Stomach (tissue), 9 donors: ENCODE results near the gene FNDC11. TPM values are rescaled to one million over a fixed set of nuclear protein-coding genes. Genes with fewer than 3 reads are reported as not detected.

Experiments used
- DNase-seq, 2 donors: peaks; one replicate each; pipeline versions ENCODE4 v3.0.0 to v3.0.0-alpha.2; 2013 to 2019
- H3K27ac ChIP-seq, 5 donors: fragments of 200-600 bp in 4 of 5; sonication (generic) in 4 of 5; one replicate each; pipeline ENCODE4 v1.5.1; 2013 to 2019; ENCODE audit warnings: mild to moderate bottlenecking in 1 of 5, moderate library complexity in 1 of 5
- H3K27me3 ChIP-seq, 3 donors: fragments of 200-600 bp; sonication (generic); one replicate each; pipeline ENCODE4 v1.5.1; 2017 to 2019; ENCODE audit warnings: mixed run types in 1 of 3
- H3K36me3 ChIP-seq, 4 donors: fragments of 200-600 bp; sonication (generic); 1 replicate in 3 of 4; 2 replicates in 1 of 4; pipeline ENCODE4 v1.5.1; 2016 to 2019
- H3K4me1 ChIP-seq, 4 donors: fragments of 200-600 bp; sonication (generic); one replicate each; pipeline ENCODE4 v1.5.1; 2016 to 2019
- H3K4me3 ChIP-seq, 4 donors: fragments of 200-600 bp; sonication (generic) in 3 of 4; one replicate each; pipeline ENCODE4 v1.5.1; 2016 to 2019; ENCODE audit warnings: mild to moderate bottlenecking in 1 of 4
- H3K9me3 ChIP-seq, 4 donors: fragments of 200-600 bp; sonication (generic); one replicate each; pipeline ENCODE4 v1.5.1; 2016 to 2019
- CTCF ChIP-seq, 7 experiments: fragments of 450-650 bp in 4 of 7; fragments of 200-600 bp in 3 of 7; sonication (generic) in 3 of 7; IDR thresholded peaks; one replicate each; pipeline ENCODE4 v1.5.1; 2016 to 2019; ENCODE audit warnings: antibody characterized with exemption in 7 of 7, control low read depth in 2 of 7, mild to moderate bottlenecking in 1 of 7
- EP300 ChIP-seq: sonication (generic); formaldehyde crosslinking; IDR thresholded peaks from one replicate; pipeline ENCODE4 v1.6.1; 2017; ENCODE audit warnings: antibody characterized with exemption
- POLR2A ChIP-seq, 4 donors: fragments of 450-650 bp; IDR thresholded peaks; one replicate each; pipeline ENCODE4 v1.6.1; 2016; ENCODE audit warnings: antibody characterized with exemption in 4 of 4, control low read depth in 2 of 4, mild to moderate bottlenecking in 1 of 4, moderate library complexity in 1 of 4
- POLR2AphosphoS5 ChIP-seq, 3 donors: sonication (generic); formaldehyde crosslinking; IDR thresholded peaks; one replicate each; pipeline ENCODE4 v1.6.1; 2016; ENCODE audit warnings: antibody characterized with exemption in 3 of 3
- WGBS, 5 donors: extraction: QIAGEN DNeasy Blood & Tissue Kit in 3 of 5; methylation state at CpG; one replicate each; pipeline versions ENCODE4 v1.1.5 to v1.1.7; 2013 to 2018; 5-methylcytosine and 5-hydroxymethylcytosine counted together
- intact Hi-C: fragments of 100-400 bp; cut with DNase I; formaldehyde crosslinking; loops from one replicate; pipeline ENCODE4 v1.15.1; 2023; ENCODE audit warnings: low total_unique reads
- polyA plus RNA-seq, 3 donors: library from polyadenylated mRNA; stranded (reverse); fragments of 200-250 nt; gene quantifications; one replicate each; pipeline ENCODE4 v1.2.3, GENCODE V29; 2013
- total RNA-seq, 5 donors: library from RNA; depleted of rRNA; stranded (reverse); fragments of >200 nt; gene quantifications; one replicate each; pipeline versions ENCODE4 v1.1.0 to v1.2.3, GENCODE V29; 2014 to 2016
- donor health status: healthy with polysubstance abuse.
- donor health status: Bipolar disorder and iron deficiency.
- donor health status: healthy.

FNDC11 gene
- total and polyA plus RNA-seq, 8 donors, result 0.25 to 3.1 (median 0.55) TPM; not detected in 3

GRCh38 chr20:63537525-63538203, 16.3 kb upstream of the FNDC11 start:
- peak overlapping the region; percentile 88 to 96 (median 90) for H3K27ac ChIP-seq
- peak overlapping the region; percentile 28 to 50 (median 32) for H3K4me3 ChIP-seq
- peak; percentile 96 to 97 for DNase-seq
- H3K36me3 ChIP-seq, result no peaks in the 10 kb centered on the region
- WGBS, 5 donors, result 0 to 31% (median 6%) methylated on average over 8 to 34 of the region's 34 CpGs
- H3K9me3 ChIP-seq, result no peaks in the 10 kb centered on the region
- H3K4me1 ChIP-seq, result peaks cover 38 to 87% (median 61%) of the 10 kb centered on the region in 4 donors
- peaks cover 0 to 57% (median 11%) of the 10 kb centered on the region in 3 donors for H3K27me3 ChIP-seq
- intact Hi-C loops, result loop anchor here (5.0 kb wide), 1 partner anchor 435 kb away; no protein-coding TSS in a partner anchor
- TF ChIP-seq CTCF (IDR thresholded peaks at IDR 0.05) (peak in 6 of 7 experiments; percentile 80 to 98 (median 94)), POLR2A (IDR thresholded peaks at IDR 0.05) (peak in 2 of 4 donors; percentile 52 to 64), POLR2AphosphoS5 (IDR thresholded peaks at IDR 0.05) (peak; percentile 7 to 93 (median 91)), EP300 (no peak)

- TF ChIP-seq EP300, result no peak
- TF ChIP-seq POLR2A (IDR thresholded peaks at IDR 0.05), result no peak
- TF ChIP-seq CTCF (IDR thresholded peaks at IDR 0.05), result peak in 1 of 7 experiments; percentile 49
- TF ChIP-seq POLR2AphosphoS5 (IDR thresholded peaks at IDR 0.05), result peak in 2 of 3 donors; percentile 80 to 84
- intact Hi-C loops, result loop anchor here (5.0 kb wide), 1 partner anchor 434 kb away; no protein-coding TSS in a partner anchor
- peak overlapping the region; percentile 88 to 96 (median 90) for H3K27ac ChIP-seq
Observed at GRCh38 chr20:63538204-63539091, 15.5 kb upstream of the FNDC11 start.

GRCh38 chr20:63539092-63539430, 14.9 kb upstream of the FNDC11 start:
- no peaks in the 10 kb centered on the region for H3K36me3 ChIP-seq
- intact Hi-C loops, result loop anchor here (5.0 kb wide), 1 partner anchor 433 kb away; no protein-coding TSS in a partner anchor
- peak overlapping the region in 1 of 4 donors; percentile 50 for H3K4me3 ChIP-seq
- DNase-seq, result no peak
- H3K27me3 ChIP-seq, result peaks cover 0 to 44% (median 8%) of the 10 kb centered on the region in 3 donors
- H3K9me3 ChIP-seq, result no peaks in the 10 kb centered on the region
- H3K4me1 ChIP-seq, result peaks cover 33 to 82% (median 53%) of the 10 kb centered on the region in 4 donors
- TF ChIP-seq POLR2AphosphoS5 (IDR thresholded peaks at IDR 0.05) (no peak), POLR2A (IDR thresholded peaks at IDR 0.05) (no peak), CTCF (IDR thresholded peaks at IDR 0.05) (no peak), EP300 (no peak)
- 42 to 62% (median 49%) methylated on average over 10 to 12 of the region's 12 CpGs for WGBS, 5 donors
- peak overlapping the region; percentile 88 to 96 (median 90) for H3K27ac ChIP-seq

More at GRCh38 chr20:63538204-63539091, 15.5 kb upstream of the FNDC11 start:
- no peaks in the 10 kb centered on the region for H3K36me3 ChIP-seq
- 21 to 28% (median 23%) methylated on average over 12 to 27 of the region's 27 CpGs for WGBS, 5 donors
- peaks cover 0 to 49% (median 11%) of the 10 kb centered on the region in 3 donors for H3K27me3 ChIP-seq
- DNase-seq, result peak; percentile 94 to 96
- peaks cover 38 to 88% (median 59%) of the 10 kb centered on the region in 4 donors for H3K4me1 ChIP-seq
- no peaks in the 10 kb centered on the region for H3K9me3 ChIP-seq
- peak overlapping the region; percentile 28 to 50 (median 32) for H3K4me3 ChIP-seq
